HG03575 (cell line): ENCODE data around the gene TFR2.
A peak's percentile ranks its signal among the peaks of the same experiment; 100 is the strongest.
"Not testable (repeated sequence)": the region's sequence is repeated elsewhere in the genome, so short reads cannot be mapped to it uniquely, and the experiment has no call there.

Experiments used
- ATAC-seq: cut with Tn5 transposase; IDR thresholded peaks from one replicate; pipeline ENCODE4 v1.9.1; 2021; ENCODE audit not compliant: unreplicated experiment, insufficient number of reproducible peaks, low FRiP score; ENCODE audit errors: extremely low read depth

Gene TFR2

GRCh38 chr7:100679129-100679926 lies 38.0 kb upstream of the TFR2 start:
- ATAC-seq: no peak

GRCh38 chr7:100678291-100678984 lies 37.1 kb upstream of the TFR2 start:
- no peak for ATAC-seq

GRCh38 chr7:100677308-100678267 lies 36.2 kb upstream of the TFR2 start:
- no peak for ATAC-seq

- ATAC-seq: no peak
Observed at GRCh38 chr7:100676501-100677306, 35.4 kb upstream of the TFR2 start.

GRCh38 chr7:100675581-100676350 lies 34.4 kb upstream of the TFR2 start:
- no peak for ATAC-seq

- no peak for ATAC-seq
Observed at GRCh38 chr7:100675105-100675451, 33.7 kb upstream of the TFR2 start.

- no peak for ATAC-seq
Observed at GRCh38 chr7:100674411-100675104, 33.2 kb upstream of the TFR2 start.

GRCh38 chr7:100673942-100674410 lies 32.6 kb upstream of the TFR2 start:
- no peak for ATAC-seq

GRCh38 chr7:100673302-100673941 lies 32.1 kb upstream of the TFR2 start, which contains the start of gene GNB2:
GNB2 (plus strand) TSS chr7:100673740; CDS start chr7:100676266, 2,526 bp downstream.
- ATAC-seq: peak; percentile 42

GRCh38 chr7:100671353-100672327 lies 30.3 kb upstream of the TFR2 start:
- no peak for ATAC-seq

- no peak for ATAC-seq
Observed at GRCh38 chr7:100670074-100670473, 28.7 kb upstream of the TFR2 start.

GRCh38 chr7:100669106-100669505 lies 27.8 kb upstream of the TFR2 start:
- not testable (repeated sequence) for ATAC-seq

GRCh38 chr7:100668069-100668449 lies 26.7 kb upstream of the TFR2 start:
- ATAC-seq: no peak

- ATAC-seq: no peak
Observed at GRCh38 chr7:100667331-100668068, 26.1 kb upstream of the TFR2 start.

GRCh38 chr7:100665168-100665726 lies 23.9 kb upstream of the TFR2 start:
- no peak for ATAC-seq
